ENCODE results near the gene TMEM242.

DNA sequence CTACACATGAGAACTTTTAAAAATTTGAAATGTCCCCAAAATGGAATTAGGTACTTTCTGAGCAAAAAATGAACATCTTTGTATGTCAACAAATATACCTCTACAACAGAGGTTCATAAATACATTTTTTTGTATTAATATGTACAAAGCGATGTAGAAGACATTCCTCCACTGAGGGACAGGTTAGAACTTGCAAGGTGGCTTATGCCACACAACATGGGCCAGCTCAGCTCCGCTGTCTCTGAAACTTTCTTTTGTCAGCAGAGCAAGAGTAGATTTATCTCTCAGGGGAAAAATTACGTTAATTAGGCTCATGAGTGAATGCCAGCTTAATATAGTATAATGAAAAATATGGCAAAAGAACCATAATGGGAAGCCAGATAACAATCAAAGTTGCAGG is 10.6 kb upstream of the TMEM242 start:
- no peak for TF ChIP-seq POLR2A (IDR thresholded peaks at IDR 0.05; ENCODE audit: control extremely low read depth in 1 of 2, low read depth in 2 of 2, low read length in 2 of 2)
- TF ChIP-seq, protein P1, sequence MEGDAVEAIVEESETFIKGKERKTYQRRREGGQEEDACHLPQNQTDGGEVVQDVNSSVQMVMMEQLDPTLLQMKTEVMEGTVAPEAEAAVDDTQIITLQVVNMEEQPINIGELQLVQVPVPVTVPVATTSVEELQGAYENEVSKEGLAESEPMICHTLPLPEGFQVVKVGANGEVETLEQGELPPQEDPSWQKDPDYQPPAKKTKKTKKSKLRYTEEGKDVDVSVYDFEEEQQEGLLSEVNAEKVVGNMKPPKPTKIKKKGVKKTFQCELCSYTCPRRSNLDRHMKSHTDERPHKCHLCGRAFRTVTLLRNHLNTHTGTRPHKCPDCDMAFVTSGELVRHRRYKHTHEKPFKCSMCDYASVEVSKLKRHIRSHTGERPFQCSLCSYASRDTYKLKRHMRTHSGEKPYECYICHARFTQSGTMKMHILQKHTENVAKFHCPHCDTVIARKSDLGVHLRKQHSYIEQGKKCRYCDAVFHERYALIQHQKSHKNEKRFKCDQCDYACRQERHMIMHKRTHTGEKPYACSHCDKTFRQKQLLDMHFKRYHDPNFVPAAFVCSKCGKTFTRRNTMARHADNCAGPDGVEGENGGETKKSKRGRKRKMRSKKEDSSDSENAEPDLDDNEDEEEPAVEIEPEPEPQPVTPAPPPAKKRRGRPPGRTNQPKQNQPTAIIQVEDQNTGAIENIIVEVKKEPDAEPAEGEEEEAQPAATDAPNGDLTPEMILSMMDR (IDR thresholded peaks at IDR 0.05; ENCODE audit: control extremely low read depth in 1 of 3, insufficient read depth in 1 of 3, low read depth in 1 of 3, low read length in 3 of 3): no peak
- TF ChIP-seq YY1 (IDR thresholded peaks at IDR 0.05; ENCODE audit: low read depth, low read length): no peak
- no peak for TF ChIP-seq POLR2AphosphoS5 (IDR thresholded peaks at IDR 0.05; ENCODE audit: low read depth, low read length)

Measured in H1 (cell line).